ENCODE measurements around the gene CCDC12.

DNA sequence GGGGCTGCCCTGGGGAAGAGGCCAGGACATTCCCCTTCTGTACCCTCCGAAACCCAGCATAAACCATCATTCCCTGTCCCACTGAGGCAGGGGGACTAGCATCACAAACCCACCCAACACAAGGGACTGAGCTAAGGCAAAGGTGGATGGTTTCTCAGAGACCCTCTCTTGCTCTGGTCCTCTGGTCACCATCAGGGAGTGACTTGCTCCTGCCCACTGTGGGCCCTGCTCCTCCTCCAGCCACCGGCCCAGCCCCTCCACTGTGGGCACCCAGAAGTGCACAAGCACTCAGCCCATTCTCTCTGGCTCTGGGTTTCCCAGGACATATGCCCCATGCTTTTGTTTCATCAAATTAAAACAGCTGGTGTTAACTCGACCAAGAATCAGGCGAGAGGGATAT, 54.1 kb downstream of the CCDC12 start:
- TF ChIP-seq, protein P1, sequence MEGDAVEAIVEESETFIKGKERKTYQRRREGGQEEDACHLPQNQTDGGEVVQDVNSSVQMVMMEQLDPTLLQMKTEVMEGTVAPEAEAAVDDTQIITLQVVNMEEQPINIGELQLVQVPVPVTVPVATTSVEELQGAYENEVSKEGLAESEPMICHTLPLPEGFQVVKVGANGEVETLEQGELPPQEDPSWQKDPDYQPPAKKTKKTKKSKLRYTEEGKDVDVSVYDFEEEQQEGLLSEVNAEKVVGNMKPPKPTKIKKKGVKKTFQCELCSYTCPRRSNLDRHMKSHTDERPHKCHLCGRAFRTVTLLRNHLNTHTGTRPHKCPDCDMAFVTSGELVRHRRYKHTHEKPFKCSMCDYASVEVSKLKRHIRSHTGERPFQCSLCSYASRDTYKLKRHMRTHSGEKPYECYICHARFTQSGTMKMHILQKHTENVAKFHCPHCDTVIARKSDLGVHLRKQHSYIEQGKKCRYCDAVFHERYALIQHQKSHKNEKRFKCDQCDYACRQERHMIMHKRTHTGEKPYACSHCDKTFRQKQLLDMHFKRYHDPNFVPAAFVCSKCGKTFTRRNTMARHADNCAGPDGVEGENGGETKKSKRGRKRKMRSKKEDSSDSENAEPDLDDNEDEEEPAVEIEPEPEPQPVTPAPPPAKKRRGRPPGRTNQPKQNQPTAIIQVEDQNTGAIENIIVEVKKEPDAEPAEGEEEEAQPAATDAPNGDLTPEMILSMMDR (IDR thresholded peaks at IDR 0.05): no peak
- TF ChIP-seq POLR2A (IDR thresholded peaks at IDR 0.05): no peak
